ENCODE results near the gene BRCA2.

Gene BRCA2

GRCh38 chr13:32284927-32285632 is 30.2 kb upstream of the BRCA2 start:
- H3K4me1 ChIP-seq (ENCODE audit: low read length): no peaks in the 10 kb centered on the region
- H3K4me3 ChIP-seq (ENCODE audit: low read length): no peak overlapping the region
- no peaks in the 10 kb centered on the region for H4K20me1 ChIP-seq (ENCODE audit: insufficient read depth, low read length)
- no peak overlapping the region for H3K9ac ChIP-seq (ENCODE audit: low read length)
- H3F3A ChIP-seq (ENCODE audit: insufficient read depth, low read length): no peaks in the 10 kb centered on the region
- DNase-seq: no peak
- no peaks in the 10 kb centered on the region for H3K9me2 ChIP-seq (replicated peaks; ENCODE audit: insufficient read depth, low read length)
- H3K79me2 ChIP-seq (ENCODE audit: low read length): no peaks in the 10 kb centered on the region
- no peaks in the 10 kb centered on the region for H3K36me3 ChIP-seq (replicated peaks; ENCODE audit: insufficient read depth, low read length)
- H3K9me3 ChIP-seq (replicated peaks; ENCODE audit: insufficient read depth, low read length): no peaks in the 10 kb centered on the region
- no peak overlapping the region for H3K27ac ChIP-seq (ENCODE audit: low read length)
- H2AFZ ChIP-seq (ENCODE audit: low read length): no peak overlapping the region
- H3K27me3 ChIP-seq (replicated peaks; ENCODE audit: insufficient read depth, low read length): no peaks in the 10 kb centered on the region
- no peak overlapping the region for H3K4me2 ChIP-seq (ENCODE audit: low read depth, low read length)
- TF ChIP-seq EZH2 (optimal IDR thresholded peaks at IDR 0.05; ENCODE audit: low read depth, low read length) (no peak), EZH2phosphoT487 (IDR thresholded peaks at IDR 0.05; ENCODE audit: low read length) (no peak), CTCF (IDR thresholded peaks at IDR 0.05; ENCODE audit: low read length) (no peak)

- H3K9me2 ChIP-seq (replicated peaks; ENCODE audit: insufficient read depth, low read length): no peaks in the 10 kb centered on the region
- no peak for DNase-seq
- H3K9me3 ChIP-seq (replicated peaks; ENCODE audit: insufficient read depth, low read length): no peaks in the 10 kb centered on the region
- no peak overlapping the region for H2AFZ ChIP-seq (ENCODE audit: low read length)
- H3K4me3 ChIP-seq (ENCODE audit: low read length): no peak overlapping the region
- H3K4me1 ChIP-seq (ENCODE audit: low read length): no peaks in the 10 kb centered on the region
- no peaks in the 10 kb centered on the region for H3K27me3 ChIP-seq (replicated peaks; ENCODE audit: insufficient read depth, low read length)
- H3K4me2 ChIP-seq (ENCODE audit: low read depth, low read length): no peak overlapping the region
- H3K79me2 ChIP-seq (ENCODE audit: low read length): no peaks in the 10 kb centered on the region
- no peak for TF ChIP-seq EZH2 (optimal IDR thresholded peaks at IDR 0.05; ENCODE audit: low read depth, low read length)
- TF ChIP-seq CTCF (IDR thresholded peaks at IDR 0.05; ENCODE audit: low read length): no peak
- TF ChIP-seq EZH2phosphoT487 (IDR thresholded peaks at IDR 0.05; ENCODE audit: low read length): no peak
- H3K36me3 ChIP-seq (replicated peaks; ENCODE audit: insufficient read depth, low read length): no peaks in the 10 kb centered on the region
- H3F3A ChIP-seq (ENCODE audit: insufficient read depth, low read length): no peaks in the 10 kb centered on the region
- H4K20me1 ChIP-seq (ENCODE audit: insufficient read depth, low read length): no peaks in the 10 kb centered on the region
- no peak overlapping the region for H3K9ac ChIP-seq (ENCODE audit: low read length)
- no peak overlapping the region for H3K27ac ChIP-seq (ENCODE audit: low read length)
Observed at GRCh38 chr13:32285633-32285965, 29.7 kb upstream of the BRCA2 start.

- Histone ChIP-seq H3K9ac (ENCODE audit: low read length) (no peak overlapping the region), H2AFZ (ENCODE audit: low read length) (no peak overlapping the region), H3K79me2 (ENCODE audit: low read length) (no peaks in the 10 kb centered on the region), H3K4me2 (ENCODE audit: low read depth, low read length) (no peak overlapping the region), H3F3A (ENCODE audit: insufficient read depth, low read length) (no peaks in the 10 kb centered on the region), H3K36me3 (replicated peaks; ENCODE audit: insufficient read depth, low read length) (no peaks in the 10 kb centered on the region), H3K27ac (ENCODE audit: low read length) (no peak overlapping the region), H3K4me1 (ENCODE audit: low read length) (no peaks in the 10 kb centered on the region), H3K9me2 (replicated peaks; ENCODE audit: insufficient read depth, low read length) (no peaks in the 10 kb centered on the region), H3K4me3 (ENCODE audit: low read length) (no peak overlapping the region), H3K9me3 (replicated peaks; ENCODE audit: insufficient read depth, low read length) (no peaks in the 10 kb centered on the region), H3K27me3 (replicated peaks; ENCODE audit: insufficient read depth, low read length) (no peaks in the 10 kb centered on the region), H4K20me1 (ENCODE audit: insufficient read depth, low read length) (no peaks in the 10 kb centered on the region)
- peak; percentile 22 for DNase-seq
- no peak for TF ChIP-seq EZH2 (optimal IDR thresholded peaks at IDR 0.05; ENCODE audit: low read depth, low read length)
- no peak for TF ChIP-seq EZH2phosphoT487 (IDR thresholded peaks at IDR 0.05; ENCODE audit: low read length)
Observed at GRCh38 chr13:32297206-32297605, 18.1 kb upstream of the BRCA2 start.

GRCh38 chr13:32298695-32299094 is 16.6 kb upstream of the BRCA2 start:
- no peak for TF ChIP-seq EZH2 (optimal IDR thresholded peaks at IDR 0.05; ENCODE audit: low read depth, low read length)
- TF ChIP-seq CTCF (IDR thresholded peaks at IDR 0.05; ENCODE audit: low read length): no peak
- no peak for TF ChIP-seq EZH2phosphoT487 (IDR thresholded peaks at IDR 0.05; ENCODE audit: low read length)
- Histone ChIP-seq H2AFZ (ENCODE audit: low read length) (no peak overlapping the region), H3F3A (ENCODE audit: insufficient read depth, low read length) (no peaks in the 10 kb centered on the region), H3K4me3 (ENCODE audit: low read length) (no peak overlapping the region), H3K36me3 (replicated peaks; ENCODE audit: insufficient read depth, low read length) (no peaks in the 10 kb centered on the region), H3K9me3 (replicated peaks; ENCODE audit: insufficient read depth, low read length) (no peaks in the 10 kb centered on the region), H3K9ac (ENCODE audit: low read length) (no peak overlapping the region), H3K27me3 (replicated peaks; ENCODE audit: insufficient read depth, low read length) (no peaks in the 10 kb centered on the region), H4K20me1 (ENCODE audit: insufficient read depth, low read length) (no peaks in the 10 kb centered on the region), H3K4me1 (ENCODE audit: low read length) (no peaks in the 10 kb centered on the region), H3K79me2 (ENCODE audit: low read length) (no peaks in the 10 kb centered on the region), H3K27ac (ENCODE audit: low read length) (no peak overlapping the region), H3K4me2 (ENCODE audit: low read depth, low read length) (no peak overlapping the region), H3K9me2 (replicated peaks; ENCODE audit: insufficient read depth, low read length) (no peaks in the 10 kb centered on the region)
- no peak for DNase-seq
